GM12891 (cell line): Measurements from ENCODE around the gene PSTPIP1.

Experiments used
- PAX5 ChIP-seq: IDR thresholded peaks from 2 replicates; pipeline ENCODE4 v1.6.1; 2011; ENCODE audit warnings: low read length, moderate library complexity, mild to moderate bottlenecking; ENCODE audit not compliant: insufficient read depth, severe bottlenecking
- POLR2A ChIP-seq: IDR thresholded peaks from 2 replicates; pipeline ENCODE4 v1.6.1; 2011; ENCODE audit warnings: low read depth, low read length, control low read depth
- POLR2AphosphoS5 ChIP-seq: IDR thresholded peaks from 2 replicates; pipeline ENCODE4 v1.6.1; 2011; ENCODE audit warnings: low read depth, low read length, control low read depth
- POU2F2 ChIP-seq: IDR thresholded peaks from 2 replicates; pipeline ENCODE4 v1.6.1; 2011; ENCODE audit warnings: low read depth, mild to moderate bottlenecking, control low read depth, low read length, moderate library complexity
- SPI1 ChIP-seq: IDR thresholded peaks from 2 replicates; pipeline ENCODE4 v1.6.1; 2011; ENCODE audit warnings: low read depth, low read length, control low read depth
- TAF1 ChIP-seq: IDR thresholded peaks from 2 replicates; pipeline ENCODE4 v1.6.1; 2011; ENCODE audit warnings: low read depth, low read length, control low read depth

DNA sequence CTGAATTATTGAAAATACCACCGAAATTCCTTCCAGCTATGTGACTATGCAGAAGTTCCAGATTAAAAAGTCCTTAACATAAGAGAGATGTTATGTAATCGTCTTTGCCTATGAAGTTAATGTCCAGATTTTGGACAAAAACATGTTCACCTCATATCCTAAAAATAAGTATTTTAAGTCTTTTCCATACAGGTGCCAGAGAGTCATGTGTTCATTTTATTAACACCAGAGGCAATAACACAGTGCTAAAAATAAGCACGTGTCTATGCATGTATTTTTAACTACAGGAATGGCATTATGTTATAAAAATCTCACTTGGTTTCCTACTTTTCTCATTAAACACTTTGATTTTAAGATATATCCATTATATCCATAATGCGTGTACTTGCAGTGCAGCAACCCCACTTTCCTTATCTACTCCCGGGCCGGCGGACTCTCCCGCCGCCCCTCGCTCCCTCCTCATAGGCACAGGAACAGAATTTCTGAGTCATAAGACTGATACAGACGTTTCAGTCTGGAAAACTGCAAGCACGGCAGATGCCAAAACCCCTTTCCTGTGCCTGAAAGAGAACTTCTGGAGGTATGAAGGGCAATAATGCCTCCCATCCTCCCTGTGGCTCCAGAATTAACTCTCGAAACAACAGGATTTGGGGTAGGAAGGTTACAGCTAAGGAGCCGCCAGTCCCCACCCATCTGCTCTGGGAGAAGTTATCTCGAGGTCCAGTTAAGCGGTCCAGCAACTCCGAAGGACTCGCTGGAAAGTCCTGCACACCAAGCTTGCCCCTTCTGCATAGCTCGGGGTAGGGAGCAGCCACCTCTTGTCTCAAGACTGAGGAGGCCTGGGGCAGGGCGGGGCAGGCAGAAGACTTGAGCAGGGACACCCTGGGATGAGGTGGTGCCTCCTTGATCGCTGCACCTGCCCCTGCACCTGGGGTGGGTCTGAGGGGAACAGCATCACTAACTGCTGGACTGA lies 22.3 kb upstream of the PSTPIP1 start:
- no peak for TF ChIP-seq POLR2AphosphoS5
- no peak for TF ChIP-seq TAF1
- no peak for TF ChIP-seq POLR2A
- TF ChIP-seq PAX5: no peak
- no peak for TF ChIP-seq POU2F2
- no peak for TF ChIP-seq SPI1
